Measurements from ENCODE around the gene C8B. TPM values are rescaled to one million over a fixed set of nuclear protein-coding genes. Genes with fewer than 3 reads are reported as not detected.

Gene C8B
- total RNA-seq, 2 experiments from 2014 or later, result not detected

GRCh38 chr1:56904663-56905397, 61.0 kb downstream of the C8B start:
- no peaks in the 10 kb centered on the region for H3K9me3 Mint-ChIP-seq
- CTCF ChIA-PET, result interaction anchor here (0.7 kb wide), 1 partner anchor 1062 kb away, joined by 3 read pairs; no protein-coding TSS in a partner anchor
- intact Hi-C loops (cut with micrococcal nuclease), result no loop called here

GRCh38 chr1:56903778-56904177, 62.0 kb downstream of the C8B start:
- DNase-seq, result no peak
- CTCF ChIA-PET, result no interaction called here
- Mint-ChIP-seq H3K36me3 (ENCODE audit: low read depth) (no peaks in the 10 kb centered on the region), H3K27ac (no peak overlapping the region), H3K9me3 (no peaks in the 10 kb centered on the region), H3K4me1 (ENCODE audit: low read depth) (no peaks in the 10 kb centered on the region), H3K4me3 (no peak overlapping the region), H3K27me3 (ENCODE audit: low read depth) (peaks cover 19% of the 10 kb centered on the region)
- intact Hi-C loops (cut with micrococcal nuclease), result no loop called here

More at GRCh38 chr1:56904663-56905397, 61.0 kb downstream of the C8B start:
- Mint-ChIP-seq H3K36me3 (ENCODE audit: low read depth) (no peaks in the 10 kb centered on the region), H3K27ac (no peak overlapping the region), H3K4me1 (ENCODE audit: low read depth) (no peaks in the 10 kb centered on the region), H3K27me3 (ENCODE audit: low read depth) (peaks cover 17% of the 10 kb centered on the region), H3K4me3 (no peak overlapping the region)
- DNase-seq, result no peak

GRCh38 chr1:56901716-56902115, 64.1 kb downstream of the C8B start:
- Mint-ChIP-seq H3K9me3 (no peaks in the 10 kb centered on the region), H3K36me3 (ENCODE audit: low read depth) (no peaks in the 10 kb centered on the region), H3K27ac (no peak overlapping the region), H3K4me3 (no peak overlapping the region), H3K4me1 (ENCODE audit: low read depth) (no peaks in the 10 kb centered on the region), H3K27me3 (ENCODE audit: low read depth) (peaks cover 19% of the 10 kb centered on the region)
- no peak for DNase-seq
- CTCF ChIA-PET, result no interaction called here
- intact Hi-C loops (cut with micrococcal nuclease), result no loop called here

- Mint-ChIP-seq H3K27ac (no peak overlapping the region), H3K4me3 (no peak overlapping the region), H3K27me3 (ENCODE audit: low read depth) (peaks cover 17% of the 10 kb centered on the region), H3K9me3 (no peaks in the 10 kb centered on the region), H3K36me3 (ENCODE audit: low read depth) (no peaks in the 10 kb centered on the region), H3K4me1 (ENCODE audit: low read depth) (no peaks in the 10 kb centered on the region)
- no peak for DNase-seq
- intact Hi-C loops (cut with micrococcal nuclease), result no loop called here
- CTCF ChIA-PET, result no interaction called here
These were observed 66.9 kb downstream of the C8B start for GRCh38 chr1:56898879-56899278.

GRCh38 chr1:56898005-56898373, 67.8 kb downstream of the C8B start:
- intact Hi-C loops (cut with micrococcal nuclease), result no loop called here
- H3K27ac Mint-ChIP-seq, result no peak overlapping the region
- no peaks in the 10 kb centered on the region for H3K9me3 Mint-ChIP-seq
- DNase-seq, result no peak
- H3K27me3 Mint-ChIP-seq (ENCODE audit: low read depth), result peaks cover 12% of the 10 kb centered on the region
- no peak overlapping the region for H3K4me3 Mint-ChIP-seq
- CTCF ChIA-PET, result no interaction called here
- no peaks in the 10 kb centered on the region for H3K36me3 Mint-ChIP-seq (ENCODE audit: low read depth)
- H3K4me1 Mint-ChIP-seq (ENCODE audit: low read depth), result no peaks in the 10 kb centered on the region

- no peak overlapping the region for H3K27ac Mint-ChIP-seq
- H3K9me3 Mint-ChIP-seq, result no peaks in the 10 kb centered on the region
- intact Hi-C loops (cut with micrococcal nuclease), result no loop called here
- DNase-seq, result no peak
- H3K4me1 Mint-ChIP-seq (ENCODE audit: low read depth), result no peaks in the 10 kb centered on the region
- CTCF ChIA-PET, result no interaction called here
- no peak overlapping the region for H3K4me3 Mint-ChIP-seq
- no peaks in the 10 kb centered on the region for H3K36me3 Mint-ChIP-seq (ENCODE audit: low read depth)
- H3K27me3 Mint-ChIP-seq (ENCODE audit: low read depth), result peaks cover 10% of the 10 kb centered on the region
These were observed 68.4 kb downstream of the C8B start for GRCh38 chr1:56897150-56898004.

GRCh38 chr1:56894014-56894413, 71.8 kb downstream of the C8B start:
- no peak for DNase-seq
- H3K4me1 Mint-ChIP-seq (ENCODE audit: low read depth), result no peaks in the 10 kb centered on the region
- intact Hi-C loops (cut with micrococcal nuclease), result no loop called here
- H3K4me3 Mint-ChIP-seq, result no peak overlapping the region
- H3K36me3 Mint-ChIP-seq (ENCODE audit: low read depth), result no peaks in the 10 kb centered on the region
- no peaks in the 10 kb centered on the region for H3K9me3 Mint-ChIP-seq
- peaks cover 5% of the 10 kb centered on the region for H3K27me3 Mint-ChIP-seq (ENCODE audit: low read depth)
- CTCF ChIA-PET, result interaction anchor here (0.6 kb wide), 1 partner anchor 1283 kb away, joined by 3 read pairs; no protein-coding TSS in a partner anchor
- no peak overlapping the region for H3K27ac Mint-ChIP-seq

GRCh38 chr1:56890229-56890628, 75.6 kb downstream of the C8B start:
- Mint-ChIP-seq H3K9me3 (no peaks in the 10 kb centered on the region), H3K4me1 (ENCODE audit: low read depth) (no peaks in the 10 kb centered on the region), H3K27me3 (ENCODE audit: low read depth) (peaks cover 6% of the 10 kb centered on the region), H3K4me3 (no peak overlapping the region), H3K27ac (no peak overlapping the region), H3K36me3 (ENCODE audit: low read depth) (no peaks in the 10 kb centered on the region)
- intact Hi-C loops (cut with micrococcal nuclease), result no loop called here
- DNase-seq, result no peak
- CTCF ChIA-PET, result no interaction called here

- peaks cover 9% of the 10 kb centered on the region for H3K27me3 Mint-ChIP-seq (ENCODE audit: low read depth)
- intact Hi-C loops (cut with micrococcal nuclease), result no loop called here
- no peak overlapping the region for H3K27ac Mint-ChIP-seq
- H3K9me3 Mint-ChIP-seq, result peaks cover 2% of the 10 kb centered on the region
- H3K4me3 Mint-ChIP-seq, result no peak overlapping the region
- DNase-seq, result no peak
- CTCF ChIA-PET, result no interaction called here
- H3K4me1 Mint-ChIP-seq (ENCODE audit: low read depth), result no peaks in the 10 kb centered on the region
- H3K36me3 Mint-ChIP-seq (ENCODE audit: low read depth), result no peaks in the 10 kb centered on the region
These were observed 84.4 kb downstream of the C8B start for GRCh38 chr1:56881417-56881816.

- intact Hi-C loops (cut with micrococcal nuclease), result no loop called here
- CTCF ChIA-PET, result no interaction called here
- Mint-ChIP-seq H3K4me1 (ENCODE audit: low read depth) (no peaks in the 10 kb centered on the region), H3K9me3 (peaks cover 2% of the 10 kb centered on the region), H3K4me3 (no peak overlapping the region), H3K27me3 (ENCODE audit: low read depth) (peaks cover 11% of the 10 kb centered on the region), H3K27ac (no peak overlapping the region), H3K36me3 (ENCODE audit: low read depth) (no peaks in the 10 kb centered on the region)
- no peak for DNase-seq
These were observed 85.0 kb downstream of the C8B start for GRCh38 chr1:56880774-56881173.

Other genes with a start within 250 kb of the C8B start
- gene FYB2, start 146.6 kb downstream of the C8B start, total RNA-seq, result not detected
- not detected for gene C8A, start 111.2 kb downstream of the C8B start, total RNA-seq